ENCODE results near the gene MRPS27.
A peak's percentile ranks its signal among the peaks of the same experiment; 100 is the strongest.

MRPS27 gene

GRCh38 chr5:72290356-72291133, 29.5 kb downstream of the MRPS27 start:
- DNase-seq (ENCODE audit: low read depth, low spot score): no peak

GRCh38 chr5:72288924-72289323, 31.1 kb downstream of the MRPS27 start:
- DNase-seq (ENCODE audit: low read depth, low spot score): no peak

GRCh38 chr5:72286798-72287197, 33.2 kb downstream of the MRPS27 start:
- no peak for DNase-seq (ENCODE audit: low read depth, low spot score)

GRCh38 chr5:72285424-72285821, 34.6 kb downstream of the MRPS27 start:
- no peak for DNase-seq (ENCODE audit: low read depth, low spot score)

- no peak for DNase-seq (ENCODE audit: low read depth, low spot score)
Measured at GRCh38 chr5:72284559-72285423, 35.2 kb downstream of the MRPS27 start.

GRCh38 chr5:72283358-72283757, 36.7 kb downstream of the MRPS27 start:
- no peak for DNase-seq (ENCODE audit: low read depth, low spot score)

GRCh38 chr5:72282878-72283277, 37.2 kb downstream of the MRPS27 start:
- DNase-seq (ENCODE audit: low read depth, low spot score): no peak

- DNase-seq (ENCODE audit: low read depth, low spot score): no peak
Measured at GRCh38 chr5:72281764-72282499, 38.1 kb downstream of the MRPS27 start.

GRCh38 chr5:72281430-72281763, 38.6 kb downstream of the MRPS27 start:
- DNase-seq (ENCODE audit: low read depth, low spot score): no peak

- no peak for DNase-seq (ENCODE audit: low read depth, low spot score)
Measured at GRCh38 chr5:72280581-72281069, 39.4 kb downstream of the MRPS27 start.

GRCh38 chr5:72276219-72276752, 43.8 kb downstream of the MRPS27 start:
- no peak for DNase-seq (ENCODE audit: low read depth, low spot score)

GRCh38 chr5:72273547-72273946, 46.5 kb downstream of the MRPS27 start:
- DNase-seq (ENCODE audit: low read depth, low spot score): no peak

- no peak for DNase-seq (ENCODE audit: low read depth, low spot score)
Measured at GRCh38 chr5:72272398-72272797, 47.6 kb downstream of the MRPS27 start.

GRCh38 chr5:72271702-72272101, 48.3 kb downstream of the MRPS27 start:
- DNase-seq (ENCODE audit: low read depth, low spot score): no peak

GRCh38 chr5:72270037-72270436, 50.0 kb downstream of the MRPS27 start:
- no peak for DNase-seq (ENCODE audit: low read depth, low spot score)

- DNase-seq (ENCODE audit: low read depth, low spot score): no peak
Measured at GRCh38 chr5:72269411-72269780, 50.6 kb downstream of the MRPS27 start.

- DNase-seq (ENCODE audit: low read depth, low spot score): peak; percentile 18
Measured at GRCh38 chr5:72268753-72269410, 51.2 kb downstream of the MRPS27 start.

GRCh38 chr5:72268260-72268659, 51.8 kb downstream of the MRPS27 start:
- DNase-seq (ENCODE audit: low read depth, low spot score): no peak

GRCh38 chr5:72267685-72268084, 52.4 kb downstream of the MRPS27 start:
- DNase-seq (ENCODE audit: low read depth, low spot score): no peak

- no peak for DNase-seq (ENCODE audit: low read depth, low spot score)
Measured at GRCh38 chr5:72266862-72267261, 53.2 kb downstream of the MRPS27 start.

Data from activated CD4-positive, CD25-positive, alpha-beta regulatory T cell treated with anti-CD3 and anti-CD28 coated beads, Interleukin-2, amount 50 U/mL, for 16 hours (primary cell).